Endometrium (tissue), 2 donors: Measurements from ENCODE around the gene PPP1R13B.
"Not testable (repeated sequence)": the region's sequence is repeated elsewhere in the genome, so short reads cannot be mapped to it uniquely, and the experiment has no call there.

Experiments used
- FAIRE-seq: peaks from 2 replicates; lab custom pipeline; 2012; peaks lifted over from hg19 to GRCh38; lab: Jason Lieb, UNC
- donor health status: control.
- donor health status: control.

PPP1R13B gene, protein sequence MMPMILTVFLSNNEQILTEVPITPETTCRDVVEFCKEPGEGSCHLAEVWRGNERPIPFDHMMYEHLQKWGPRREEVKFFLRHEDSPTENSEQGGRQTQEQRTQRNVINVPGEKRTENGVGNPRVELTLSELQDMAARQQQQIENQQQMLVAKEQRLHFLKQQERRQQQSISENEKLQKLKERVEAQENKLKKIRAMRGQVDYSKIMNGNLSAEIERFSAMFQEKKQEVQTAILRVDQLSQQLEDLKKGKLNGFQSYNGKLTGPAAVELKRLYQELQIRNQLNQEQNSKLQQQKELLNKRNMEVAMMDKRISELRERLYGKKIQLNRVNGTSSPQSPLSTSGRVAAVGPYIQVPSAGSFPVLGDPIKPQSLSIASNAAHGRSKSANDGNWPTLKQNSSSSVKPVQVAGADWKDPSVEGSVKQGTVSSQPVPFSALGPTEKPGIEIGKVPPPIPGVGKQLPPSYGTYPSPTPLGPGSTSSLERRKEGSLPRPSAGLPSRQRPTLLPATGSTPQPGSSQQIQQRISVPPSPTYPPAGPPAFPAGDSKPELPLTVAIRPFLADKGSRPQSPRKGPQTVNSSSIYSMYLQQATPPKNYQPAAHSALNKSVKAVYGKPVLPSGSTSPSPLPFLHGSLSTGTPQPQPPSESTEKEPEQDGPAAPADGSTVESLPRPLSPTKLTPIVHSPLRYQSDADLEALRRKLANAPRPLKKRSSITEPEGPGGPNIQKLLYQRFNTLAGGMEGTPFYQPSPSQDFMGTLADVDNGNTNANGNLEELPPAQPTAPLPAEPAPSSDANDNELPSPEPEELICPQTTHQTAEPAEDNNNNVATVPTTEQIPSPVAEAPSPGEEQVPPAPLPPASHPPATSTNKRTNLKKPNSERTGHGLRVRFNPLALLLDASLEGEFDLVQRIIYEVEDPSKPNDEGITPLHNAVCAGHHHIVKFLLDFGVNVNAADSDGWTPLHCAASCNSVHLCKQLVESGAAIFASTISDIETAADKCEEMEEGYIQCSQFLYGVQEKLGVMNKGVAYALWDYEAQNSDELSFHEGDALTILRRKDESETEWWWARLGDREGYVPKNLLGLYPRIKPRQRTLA

DNA sequence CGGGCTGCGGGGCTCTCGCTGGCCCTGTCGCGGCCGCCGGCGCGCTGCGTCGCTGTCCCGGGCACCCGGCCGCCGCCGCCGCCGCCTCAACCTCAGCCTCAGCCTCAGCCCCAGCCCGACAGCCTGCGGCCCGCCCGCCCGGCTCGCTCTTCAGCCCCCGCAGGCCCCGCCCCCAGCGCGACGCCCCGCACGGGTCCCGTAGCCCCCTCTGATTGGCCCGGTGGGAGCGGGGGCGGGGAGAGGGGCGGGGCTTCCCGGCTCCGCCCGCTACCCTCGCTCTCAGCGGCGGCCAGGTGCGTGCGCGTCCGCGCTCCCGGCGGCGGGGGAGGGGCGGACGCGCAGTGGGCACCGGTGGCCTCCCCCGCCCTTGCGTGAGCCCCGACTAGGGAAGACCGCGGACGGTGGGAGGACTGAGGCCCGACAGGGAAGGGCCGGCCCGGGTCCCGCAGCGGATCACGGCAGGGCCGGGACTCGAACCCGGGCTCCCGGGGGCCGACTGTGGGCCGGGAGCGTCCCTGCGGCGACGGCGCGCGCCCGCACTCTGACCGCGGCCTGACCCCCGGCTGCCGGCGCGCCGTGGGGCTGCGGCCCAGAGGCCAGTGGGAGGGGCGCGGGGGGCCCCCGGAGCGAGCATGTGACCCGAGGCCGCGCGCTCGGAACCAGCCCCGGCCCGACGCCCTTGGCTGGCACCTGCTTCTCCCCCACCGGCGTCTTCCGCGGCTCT is at the start of gene PPP1R13B:
Gene PPP1R13B, minus strand, starts transcription at position 125 of the 724 bp plus-strand sequence. CDS start 268 bp downstream, outside the sequence.
- no peak for FAIRE-seq

DNA sequence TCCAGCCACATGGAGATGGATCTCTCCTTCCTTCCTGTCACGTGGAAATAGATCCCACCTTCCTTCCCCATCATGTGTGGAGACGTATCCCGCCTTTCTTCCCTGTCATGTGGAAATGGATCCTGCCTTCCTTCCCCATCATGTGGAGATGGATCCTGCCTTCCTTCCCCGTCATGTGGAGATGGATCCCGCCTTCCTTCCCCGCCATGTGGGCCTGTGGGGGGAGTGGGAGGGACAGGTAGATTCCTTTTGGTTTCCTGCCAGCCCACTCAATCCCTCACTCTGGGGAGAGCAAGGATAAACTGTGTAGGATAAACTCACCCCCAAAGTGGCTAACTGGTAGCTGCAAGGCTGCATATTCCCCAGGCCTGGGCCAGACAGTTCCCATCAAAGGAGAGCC is 49.2 kb upstream of the PPP1R13B start:
- FAIRE-seq, result no peak

DNA sequence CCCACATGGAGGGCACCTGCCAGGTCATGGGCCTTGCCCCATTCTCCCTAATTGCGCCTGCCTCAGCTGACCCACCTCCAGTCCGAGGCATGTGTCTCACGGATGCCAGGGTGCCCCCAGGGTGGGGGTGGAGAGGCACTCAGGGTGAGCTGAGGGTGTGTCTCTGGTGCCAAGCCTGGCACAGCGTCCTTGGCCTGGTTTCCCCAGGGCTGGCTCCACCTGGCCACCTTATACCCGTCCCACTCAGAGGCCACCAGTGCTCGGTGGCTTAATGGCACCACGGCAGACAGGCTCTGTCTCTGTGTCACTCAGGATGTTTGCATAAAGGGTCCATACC is 47.3 kb upstream of the PPP1R13B start:
- FAIRE-seq, result no peak

DNA sequence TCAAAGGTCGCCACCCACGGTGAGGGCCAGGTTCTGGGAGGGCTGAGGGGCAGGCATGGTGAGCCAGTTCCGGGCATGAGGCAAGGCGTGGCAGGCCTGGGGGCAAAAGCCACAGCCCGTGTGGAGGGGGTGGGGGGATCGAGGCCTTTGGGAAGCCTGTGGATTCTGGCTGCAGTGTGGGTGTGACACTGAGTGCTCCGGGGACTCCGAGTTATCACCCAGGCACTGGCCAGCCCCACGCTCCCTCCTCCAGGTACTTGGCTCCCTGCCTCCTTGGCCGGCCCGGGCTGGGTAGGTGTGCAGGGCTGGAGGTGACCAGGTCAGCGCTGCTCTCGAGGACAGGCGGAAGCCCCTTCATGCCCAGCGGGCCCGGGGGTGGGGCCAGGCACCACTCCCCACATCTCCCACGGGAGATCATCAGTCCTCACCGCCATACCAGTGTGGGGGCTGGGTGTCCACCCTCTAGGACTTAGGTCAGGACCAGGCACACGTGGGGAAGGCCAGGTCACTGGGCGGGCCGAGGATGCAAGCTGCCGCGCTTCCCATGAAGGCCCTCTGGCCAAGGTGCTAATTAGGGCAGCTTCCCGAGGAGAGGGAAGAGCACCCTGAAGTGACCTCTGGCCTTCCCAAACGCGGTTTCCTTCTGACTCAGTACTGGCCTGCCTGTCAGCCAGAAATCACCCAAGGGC is 46.8 kb upstream of the PPP1R13B start:
- FAIRE-seq, result no peak

DNA sequence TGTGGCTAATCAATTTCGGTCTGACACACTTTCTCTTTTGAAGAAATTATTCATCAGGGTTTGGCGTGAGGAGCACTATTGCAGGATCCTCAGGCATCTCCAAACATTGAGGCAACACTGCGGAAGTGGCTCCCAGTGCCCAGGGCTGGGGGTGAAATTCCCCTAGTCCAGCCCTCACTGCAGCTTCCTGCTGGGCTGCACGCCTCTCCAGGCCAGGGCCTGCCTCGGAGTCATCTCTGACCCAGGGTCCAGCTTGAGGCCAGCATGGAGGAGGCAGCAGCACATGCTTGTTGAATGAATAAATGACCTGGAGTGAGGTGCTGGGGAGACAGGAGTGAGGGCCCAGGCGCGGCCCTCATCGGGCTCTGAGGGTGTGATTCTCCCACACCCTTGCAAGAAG is 44.9 kb upstream of the PPP1R13B start:
- FAIRE-seq, result no peak

DNA sequence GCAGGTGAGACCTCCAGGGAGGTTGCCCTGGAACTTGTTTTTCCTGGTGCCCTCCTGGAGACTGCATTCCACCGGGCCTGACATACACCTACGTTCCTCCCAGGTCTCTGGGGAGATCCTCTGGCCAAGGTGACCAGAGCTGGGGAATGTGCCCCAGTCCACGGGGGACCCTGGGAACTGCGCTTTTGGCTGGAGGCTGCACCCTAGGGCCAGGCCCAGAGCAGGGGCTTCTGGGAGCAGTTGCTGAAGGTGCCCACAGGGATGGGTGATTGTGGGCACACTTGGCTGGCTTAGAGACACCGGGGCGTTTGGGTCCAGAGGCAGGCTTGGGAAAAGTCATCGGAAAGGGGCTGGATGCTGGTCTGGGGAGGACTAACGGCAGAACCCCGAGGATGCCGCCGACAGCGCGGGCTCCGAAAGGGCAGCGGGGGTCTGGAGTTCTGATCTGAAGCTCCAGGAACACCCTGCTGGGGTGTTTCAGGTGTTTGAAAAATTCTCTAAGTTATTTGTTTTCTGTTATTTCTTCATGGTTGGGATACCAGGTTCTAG is 44.4 kb upstream of the PPP1R13B start:
- FAIRE-seq, result no peak

DNA sequence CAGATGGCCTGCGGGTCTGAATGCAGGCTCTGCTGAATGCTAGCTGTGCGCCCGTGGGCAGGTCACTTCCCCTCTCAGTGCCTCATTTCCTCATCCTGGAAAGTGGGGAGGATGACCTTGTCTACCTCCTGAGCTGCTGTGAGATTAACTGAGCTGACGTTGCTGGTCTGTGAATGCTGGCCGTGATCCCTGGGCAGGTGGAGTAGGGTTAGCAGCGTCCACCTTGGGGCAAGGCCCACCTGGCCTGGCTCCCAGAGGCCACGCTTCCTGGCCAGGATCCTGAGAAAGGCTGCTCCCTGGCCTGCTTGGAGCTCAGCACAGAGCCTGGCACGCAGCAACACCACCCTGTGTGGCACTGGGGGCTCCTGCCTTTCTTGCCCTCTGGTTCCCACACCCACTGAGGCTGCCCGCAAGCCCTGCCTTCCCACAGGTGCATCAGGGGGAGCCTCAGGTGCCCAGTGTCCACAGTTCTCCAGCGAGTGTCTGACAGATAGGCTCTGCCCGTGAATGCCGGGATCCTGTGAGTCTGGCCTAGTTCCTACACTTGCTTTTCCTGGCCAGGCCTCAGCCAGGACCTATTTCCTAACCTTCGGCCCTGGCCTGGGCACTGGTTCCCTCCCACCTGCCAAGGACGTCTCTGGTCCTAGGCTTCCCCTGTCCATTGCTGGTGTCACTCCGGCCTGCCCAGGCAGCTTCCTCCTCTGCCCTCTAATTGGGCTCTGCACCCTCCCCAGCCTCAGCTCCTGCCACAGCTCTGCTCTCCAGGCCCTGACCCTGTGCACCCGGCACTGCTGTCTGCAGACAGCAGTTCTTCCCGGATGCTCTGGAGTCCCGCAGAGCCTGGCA is 43.7 kb upstream of the PPP1R13B start:
- no peak for FAIRE-seq

DNA sequence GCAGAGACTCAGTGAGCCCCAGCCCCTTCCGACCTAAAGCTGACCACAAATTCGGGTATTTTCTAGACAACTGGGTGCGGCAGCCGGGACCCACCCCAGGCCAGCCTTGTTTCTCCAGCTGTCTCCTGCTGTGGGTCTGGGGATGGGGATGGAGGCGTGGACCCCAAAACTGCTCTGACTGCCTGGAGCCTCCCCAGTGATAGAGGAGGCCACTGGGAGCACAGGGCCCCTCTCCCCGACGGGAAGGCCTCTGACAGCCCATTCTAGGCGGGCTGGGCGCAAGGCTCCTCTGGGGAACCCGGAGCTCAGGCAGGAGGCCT is 42.6 kb upstream of the PPP1R13B start:
- no peak for FAIRE-seq

DNA sequence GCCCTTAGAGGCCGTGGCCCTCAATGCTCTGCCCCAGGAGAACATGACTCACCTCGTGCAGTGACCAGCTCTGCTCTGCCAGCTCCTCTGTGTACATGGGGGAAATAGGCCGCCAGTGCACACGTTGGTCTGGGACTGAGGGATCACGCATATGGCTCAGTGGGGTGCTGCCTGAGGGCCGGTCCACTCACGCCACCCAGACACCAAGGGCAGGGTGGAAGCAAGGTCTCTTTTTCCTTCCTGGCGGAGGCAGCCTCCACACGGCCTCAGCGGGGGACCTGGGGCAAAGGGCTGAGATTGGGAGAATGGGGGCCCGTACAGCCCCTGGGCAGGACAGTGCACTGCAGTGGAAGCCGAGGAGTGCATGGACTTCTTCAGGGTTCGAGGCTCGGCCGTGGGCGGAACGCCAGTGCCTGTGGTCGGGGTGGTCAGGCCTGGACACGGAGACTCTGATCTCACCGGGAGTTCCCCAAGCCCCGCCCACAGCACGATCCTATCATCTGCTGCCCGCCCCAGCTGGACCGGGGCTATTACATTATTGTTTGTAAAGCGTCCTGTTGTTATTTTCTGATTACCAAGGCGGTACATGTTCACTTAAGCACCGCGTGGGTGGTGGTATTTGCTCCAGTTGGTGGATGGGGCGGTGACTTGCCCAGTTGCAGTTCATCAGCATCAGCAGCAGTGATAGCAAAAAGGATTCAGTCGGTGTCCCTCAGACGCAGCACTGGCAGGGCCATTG is 42.1 kb upstream of the PPP1R13B start:
- FAIRE-seq, result no peak

DNA sequence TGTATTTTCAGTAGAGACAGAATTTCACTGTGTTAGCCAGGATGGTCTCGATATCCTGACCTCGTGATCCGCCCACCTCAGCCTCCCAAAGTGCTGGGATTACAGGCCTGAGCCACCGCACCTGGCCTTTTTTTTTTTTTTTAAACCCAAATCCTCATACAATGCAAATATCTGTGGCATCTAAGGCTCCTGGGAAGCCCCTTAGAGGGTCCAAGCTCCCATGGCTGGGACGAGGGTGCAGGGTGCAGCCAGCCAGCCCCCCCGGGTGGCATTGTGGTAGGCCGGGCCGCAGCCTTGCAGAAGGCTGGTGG is 41.6 kb upstream of the PPP1R13B start:
- not testable (repeated sequence) for FAIRE-seq

DNA sequence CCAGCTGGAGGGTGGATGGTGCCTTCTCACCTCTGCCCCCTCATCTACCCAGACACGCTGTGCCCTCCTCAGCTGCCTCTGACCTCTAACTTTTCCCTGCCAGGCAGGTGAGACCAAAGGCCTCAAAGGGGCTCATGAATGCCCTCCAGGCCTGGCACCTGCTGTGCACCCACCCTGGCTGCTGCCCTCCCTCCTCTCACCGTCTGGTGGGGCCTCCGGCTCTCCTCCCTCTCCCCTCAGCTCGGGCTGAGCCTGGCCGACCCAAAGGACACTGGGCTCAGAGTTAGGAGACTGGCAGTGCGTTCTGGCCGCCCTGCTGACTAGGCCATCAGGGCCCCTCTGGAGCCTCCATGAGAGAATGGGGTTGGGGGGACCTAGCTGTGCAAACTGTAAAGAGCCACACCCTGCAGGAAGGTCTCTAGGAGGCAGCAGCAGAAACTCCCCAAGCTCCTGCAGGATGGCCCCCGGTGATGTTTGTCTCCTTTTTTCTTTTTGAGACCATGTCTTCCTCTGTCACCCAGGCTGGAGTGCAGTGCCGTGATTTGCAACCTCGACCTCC is 40.3 kb upstream of the PPP1R13B start:
- no peak for FAIRE-seq

DNA sequence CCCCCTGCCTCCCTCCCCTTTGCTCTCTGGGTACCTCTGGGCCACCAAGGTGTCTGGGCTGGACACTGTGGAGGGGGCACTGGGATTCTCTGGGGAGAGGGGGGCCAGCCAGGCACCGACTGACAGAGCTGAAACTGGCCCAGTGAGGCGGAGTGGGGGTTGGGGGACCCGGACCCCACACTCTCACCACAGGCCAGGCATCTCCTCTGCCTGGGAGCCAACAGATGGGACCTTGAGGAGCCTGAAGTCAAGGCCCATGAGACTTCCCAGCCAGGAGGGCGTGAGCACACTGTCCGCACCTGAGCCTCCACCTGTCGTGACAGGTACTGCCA is 39.8 kb upstream of the PPP1R13B start:
- FAIRE-seq, result no peak

DNA sequence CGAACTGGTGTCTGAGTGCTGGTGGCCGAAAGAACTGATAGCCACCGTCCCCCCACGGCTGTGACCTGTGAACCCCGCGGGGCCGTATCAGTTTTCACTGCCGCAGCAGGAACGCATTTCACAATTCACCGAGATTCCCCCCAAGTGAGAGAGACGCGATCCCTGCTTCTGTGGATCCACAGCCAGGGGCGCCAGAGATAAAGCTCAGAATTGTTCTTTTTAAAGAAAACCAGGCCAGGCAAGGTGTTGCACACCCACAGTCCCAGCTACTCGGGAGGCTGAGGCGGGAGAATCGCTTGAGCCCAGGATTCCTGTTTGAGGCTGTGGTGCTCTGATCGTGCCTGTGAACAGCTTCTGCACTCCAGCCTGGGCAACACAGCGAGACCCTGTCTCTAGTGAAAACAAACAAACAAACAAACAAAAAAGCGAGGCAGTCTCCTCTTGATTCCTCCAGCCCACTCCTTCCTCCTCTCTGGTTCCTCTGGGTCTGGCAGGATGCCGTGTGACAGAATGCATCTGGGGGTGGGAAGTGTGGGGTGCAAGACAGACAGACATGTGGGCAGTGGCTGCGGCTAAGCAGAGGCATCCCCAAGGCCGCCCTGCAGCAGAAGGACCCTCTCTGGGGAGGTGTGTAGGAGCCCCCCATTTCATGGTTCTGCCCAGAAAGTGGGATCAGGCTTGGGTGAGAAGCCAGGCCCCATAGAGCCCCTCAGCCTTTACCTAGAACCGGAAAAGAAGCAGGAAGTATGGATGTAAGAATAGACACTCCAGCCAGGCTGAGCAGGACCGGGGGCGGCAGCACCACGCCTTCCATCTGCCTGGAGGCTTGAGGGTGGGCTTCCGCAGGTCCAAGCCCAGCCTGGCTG is 39.2 kb upstream of the PPP1R13B start:
- FAIRE-seq, result no peak

DNA sequence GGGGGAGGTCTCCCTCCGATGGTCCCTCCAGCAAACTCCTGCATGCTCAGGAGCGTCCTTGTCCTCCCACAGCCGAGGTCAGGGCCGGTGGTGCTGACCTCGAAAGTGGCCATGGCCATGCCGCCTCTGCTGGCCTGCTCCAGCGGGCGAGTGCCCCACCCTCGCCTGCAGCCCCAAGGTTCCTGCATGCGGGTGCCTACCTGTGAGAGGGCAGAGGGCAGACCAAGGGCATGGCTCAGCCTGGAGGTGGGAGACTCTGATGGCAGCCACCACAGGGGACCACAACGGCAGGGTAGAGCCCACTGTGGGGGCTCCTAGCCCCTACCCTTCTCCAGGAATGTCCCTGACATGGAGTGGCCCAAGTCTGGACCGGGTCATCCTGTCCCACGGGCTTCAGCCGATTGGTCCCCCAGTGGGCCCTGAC is 38.1 kb upstream of the PPP1R13B start:
- FAIRE-seq, result no peak

DNA sequence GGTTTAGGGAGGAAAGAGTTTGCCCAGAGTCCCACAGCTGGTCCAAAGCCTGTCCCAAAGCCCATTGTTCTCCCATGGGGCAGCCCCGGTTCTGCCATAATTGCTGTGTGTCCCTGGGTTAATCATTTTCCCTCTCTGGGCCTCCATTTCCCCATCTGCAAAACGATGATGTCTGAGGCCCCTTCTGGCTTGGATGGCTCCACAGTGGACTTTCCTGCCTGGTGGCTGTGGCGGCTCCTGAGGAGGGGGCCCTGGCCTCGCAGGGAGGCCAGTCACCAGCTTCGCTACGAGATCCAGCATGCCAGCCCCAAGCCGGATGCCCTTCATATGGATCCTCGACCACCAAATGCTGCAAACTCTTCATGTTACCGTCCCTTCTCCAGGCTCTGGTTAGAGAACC is 37.5 kb upstream of the PPP1R13B start:
- FAIRE-seq, result no peak

DNA sequence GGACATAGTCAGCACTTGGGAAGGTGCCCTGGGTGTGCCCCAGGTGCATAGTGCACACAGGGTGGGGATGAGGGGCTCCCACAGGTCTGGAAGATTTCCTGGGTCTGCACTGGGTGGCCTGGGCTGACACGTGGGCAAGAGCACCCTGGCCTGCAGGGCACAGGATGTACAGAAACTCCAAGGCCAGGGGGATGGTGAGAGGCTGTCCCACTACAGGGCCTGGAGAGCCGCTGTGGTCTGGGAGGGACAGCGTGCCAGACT is 35.8 kb upstream of the PPP1R13B start:
- FAIRE-seq, result no peak

DNA sequence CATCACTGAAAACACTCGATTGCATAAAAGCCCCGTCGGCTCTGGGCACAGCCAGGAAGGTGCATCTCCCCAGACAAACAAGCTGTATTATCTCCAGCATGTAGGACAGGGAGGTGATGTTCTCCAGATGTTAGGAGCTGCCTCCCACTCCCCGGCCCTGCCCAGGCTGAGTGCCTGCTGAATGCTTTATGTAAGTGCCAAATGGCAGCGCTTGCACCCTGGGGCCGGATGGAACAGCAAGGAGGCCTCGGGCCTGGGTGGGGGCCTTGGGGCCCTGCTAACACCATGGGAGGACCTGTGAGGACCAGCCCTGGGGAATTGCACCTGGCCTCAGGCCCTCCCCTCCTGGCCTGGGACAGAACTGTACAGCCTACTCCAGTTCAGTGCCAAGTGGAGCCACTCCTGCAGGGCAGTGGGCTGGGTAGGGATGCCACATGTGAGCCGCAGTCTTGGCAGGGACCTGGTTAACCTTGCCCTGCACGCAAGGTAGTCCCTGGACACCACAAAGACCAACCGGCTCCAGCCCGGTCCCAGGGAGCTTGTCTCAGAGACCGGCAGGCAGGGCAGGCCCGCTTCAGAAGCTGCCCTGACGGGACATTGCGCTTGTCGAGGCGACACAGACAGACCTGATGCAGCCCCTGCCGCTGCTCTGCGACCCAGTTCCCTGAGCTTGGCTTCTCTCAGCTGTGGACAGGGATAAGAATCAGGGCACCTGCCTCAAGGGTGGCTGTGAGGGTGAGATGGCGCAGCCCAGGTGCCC is 35.3 kb upstream of the PPP1R13B start:
- FAIRE-seq, result no peak
